ENCODE results near the gene RELB. TPM values are rescaled to one million over a fixed set of nuclear protein-coding genes. Genes with fewer than 3 reads are reported as not detected.

The RELB gene
- total and polyA plus RNA-seq, 7 experiments from 2014 or later = 13.4 to 87.3 (median 33.0) TPM

- Histone ChIP-seq H3K9me3 (ENCODE audit: control insufficient read depth in 2 of 3, low read length in 3 of 3) (no peaks in the 10 kb centered on the region), H3K4me3 (ENCODE audit: low read length) (no peak overlapping the region), H3K27ac (ENCODE audit: low read depth, low read length) (no peak overlapping the region), H3K36me3 (ENCODE audit: control insufficient read depth in 2 of 3, insufficient read depth in 3 of 3, low read length in 3 of 3) (peaks cover 0 to 29% (median 0%) of the 10 kb centered on the region in 3 experiments), H3K27me3 (ENCODE audit: control insufficient read depth in 2 of 2, insufficient read depth in 2 of 2, low read length in 2 of 2) (no peaks in the 10 kb centered on the region), H3K4me1 (ENCODE audit: control insufficient read depth in 2 of 2, insufficient read depth in 2 of 2, low read length in 2 of 2) (no peaks in the 10 kb centered on the region)
- CTCF ChIA-PET = no interaction called here
- no peak for DNase-seq
- no peak for ATAC-seq
- peaks cover 4 to 21% (median 12%) of the 10 kb centered on the region in 5 donors for H3K36me3 Mint-ChIP-seq
- no peak overlapping the region for H3K4me3 Mint-ChIP-seq
- H3K27me3 Mint-ChIP-seq = no peaks in the 10 kb centered on the region
- POLR2A ChIA-PET = no interaction called here
- H3K9me3 Mint-ChIP-seq = no peaks in the 10 kb centered on the region
- no peaks in the 10 kb centered on the region for H3K4me1 Mint-ChIP-seq
- intact Hi-C loops (cut with micrococcal nuclease) = no loop called here
- H3K27ac Mint-ChIP-seq = peak overlapping the region in 2 of 9 donors; percentile 42 to 48
These were observed 21.8 kb downstream of the RELB start for GRCh38 chr19:45023048-45023447.

GRCh38 chr19:45025264-45025663 is 24.0 kb downstream of the RELB start:
- H3K4me3 Mint-ChIP-seq = no peak overlapping the region
- CTCF ChIA-PET = interaction anchor here (1.2 kb wide), 1 partner anchor 34 kb away, joined by 3 read pairs; no protein-coding TSS in a partner anchor

GRCh38 chr19:45027371-45027770 is 26.1 kb downstream of the RELB start:
- peaks cover 0 to 35% (median 11%) of the 10 kb centered on the region in 5 donors for H3K36me3 Mint-ChIP-seq
- ChIA-PET CTCF (interaction anchor here (1.2 kb wide), 1 partner anchor 9 kb away, joined by 4 read pairs; no protein-coding TSS in a partner anchor), POLR2A (interaction anchor here (1.2 kb wide), 1 partner anchor 12 kb away, joined by 5 read pairs; the partner anchor contains the start of gene CLASRP)
- no peaks in the 10 kb centered on the region for H3K27me3 Mint-ChIP-seq
- DNase-seq (no peak), ATAC-seq (no peak)
- peak overlapping the region in 2 of 9 donors; percentile 9 to 56 for H3K27ac Mint-ChIP-seq
- intact Hi-C loops (cut with micrococcal nuclease) = no loop called here
- no peak overlapping the region for H3K4me3 Mint-ChIP-seq
- no peaks in the 10 kb centered on the region for H3K9me3 ChIP-seq (ENCODE audit: control insufficient read depth in 2 of 3, low read length in 3 of 3)
- H3K36me3 ChIP-seq (ENCODE audit: control insufficient read depth in 2 of 3, insufficient read depth in 3 of 3, low read length in 3 of 3) = peaks cover 4 to 53% (median 11%) of the 10 kb centered on the region in 3 experiments
- H3K4me3 ChIP-seq (ENCODE audit: low read length) = no peak overlapping the region
- no peaks in the 10 kb centered on the region for H3K9me3 Mint-ChIP-seq
- no peaks in the 10 kb centered on the region for H3K27me3 ChIP-seq (ENCODE audit: control insufficient read depth in 2 of 2, insufficient read depth in 2 of 2, low read length in 2 of 2)
- no peaks in the 10 kb centered on the region for H3K4me1 Mint-ChIP-seq
- no peaks in the 10 kb centered on the region for H3K4me1 ChIP-seq (ENCODE audit: control insufficient read depth in 2 of 2, insufficient read depth in 2 of 2, low read length in 2 of 2)
- H3K27ac ChIP-seq (ENCODE audit: low read depth, low read length) = no peak overlapping the region

More at GRCh38 chr19:45025264-45025663, 24.0 kb downstream of the RELB start:
- Histone ChIP-seq H3K27ac (ENCODE audit: low read depth, low read length) (no peak overlapping the region), H3K27me3 (ENCODE audit: control insufficient read depth in 2 of 2, insufficient read depth in 2 of 2, low read length in 2 of 2) (no peaks in the 10 kb centered on the region), H3K36me3 (ENCODE audit: control insufficient read depth in 2 of 3, insufficient read depth in 3 of 3, low read length in 3 of 3) (peaks cover 0 to 42% (median 5%) of the 10 kb centered on the region in 3 experiments), H3K4me1 (ENCODE audit: control insufficient read depth in 2 of 2, insufficient read depth in 2 of 2, low read length in 2 of 2) (no peaks in the 10 kb centered on the region), H3K4me3 (ENCODE audit: low read length) (no peak overlapping the region), H3K9me3 (ENCODE audit: control insufficient read depth in 2 of 3, low read length in 3 of 3) (no peaks in the 10 kb centered on the region)
- DNase-seq (no peak), ATAC-seq (no peak)
- H3K27me3 Mint-ChIP-seq = no peaks in the 10 kb centered on the region
- H3K4me1 Mint-ChIP-seq = no peaks in the 10 kb centered on the region
- H3K36me3 Mint-ChIP-seq = peaks cover 0 to 22% (median 8%) of the 10 kb centered on the region in 5 donors
- POLR2A ChIA-PET = interaction anchor here (1.0 kb wide), 1 partner anchor 22 kb away, joined by 3 read pairs; no protein-coding TSS in a partner anchor
- intact Hi-C loops (cut with micrococcal nuclease) = no loop called here
- no peaks in the 10 kb centered on the region for H3K9me3 Mint-ChIP-seq
- no peak overlapping the region for H3K27ac Mint-ChIP-seq

GRCh38 chr19:45030825-45031224 is 29.6 kb downstream of the RELB start:
- Histone ChIP-seq H3K36me3 (ENCODE audit: control insufficient read depth in 2 of 3, insufficient read depth in 3 of 3, low read length in 3 of 3) (peaks cover 4 to 66% (median 18%) of the 10 kb centered on the region in 3 experiments), H3K27ac (ENCODE audit: low read depth, low read length) (no peak overlapping the region), H3K27me3 (ENCODE audit: control insufficient read depth in 2 of 2, insufficient read depth in 2 of 2, low read length in 2 of 2) (no peaks in the 10 kb centered on the region), H3K4me1 (ENCODE audit: control insufficient read depth in 2 of 2, insufficient read depth in 2 of 2, low read length in 2 of 2) (no peaks in the 10 kb centered on the region), H3K9me3 (ENCODE audit: control insufficient read depth in 2 of 3, low read length in 3 of 3) (peaks cover 0 to 3% (median 0%) of the 10 kb centered on the region in 3 experiments), H3K4me3 (ENCODE audit: low read length) (no peak overlapping the region)
- peaks cover 3 to 43% (median 11%) of the 10 kb centered on the region in 5 donors for H3K36me3 Mint-ChIP-seq
- intact Hi-C loops (cut with micrococcal nuclease) = no loop called here
- H3K27ac Mint-ChIP-seq = no peak overlapping the region
- H3K27me3 Mint-ChIP-seq = no peaks in the 10 kb centered on the region
- no peak for ATAC-seq
- CTCF ChIA-PET = no interaction called here
- no peaks in the 10 kb centered on the region for H3K4me1 Mint-ChIP-seq
- no peak for DNase-seq
- no peak overlapping the region for H3K4me3 Mint-ChIP-seq
- no peaks in the 10 kb centered on the region for H3K9me3 Mint-ChIP-seq
- POLR2A ChIA-PET = interaction anchor here (2.0 kb wide), 1 partner anchor 9 kb away, joined by 5 read pairs; no protein-coding TSS in a partner anchor

- Mint-ChIP-seq H3K27me3 (no peaks in the 10 kb centered on the region), H3K4me3 (no peak overlapping the region), H3K4me1 (no peaks in the 10 kb centered on the region), H3K9me3 (no peaks in the 10 kb centered on the region), H3K36me3 (peaks cover 3 to 43% (median 8%) of the 10 kb centered on the region in 5 donors), H3K27ac (peak overlapping the region in 1 of 9 donors; percentile 46)
- H3K27ac ChIP-seq (ENCODE audit: low read depth, low read length) = no peak overlapping the region
- H3K4me1 ChIP-seq (ENCODE audit: control insufficient read depth in 2 of 2, insufficient read depth in 2 of 2, low read length in 2 of 2) = no peaks in the 10 kb centered on the region
- ChIA-PET POLR2A (interaction anchor here (0.6 kb wide), 1 partner anchor 43 kb away, joined by 4 read pairs; no protein-coding TSS in a partner anchor), CTCF (no interaction called here)
- H3K9me3 ChIP-seq (ENCODE audit: control insufficient read depth in 2 of 3, low read length in 3 of 3) = peaks cover 0 to 4% (median 0%) of the 10 kb centered on the region in 3 experiments
- DNase-seq (no peak), ATAC-seq (no peak)
- intact Hi-C loops (cut with micrococcal nuclease) = no loop called here
- no peaks in the 10 kb centered on the region for H3K27me3 ChIP-seq (ENCODE audit: control insufficient read depth in 2 of 2, insufficient read depth in 2 of 2, low read length in 2 of 2)
- peaks cover 4 to 66% (median 18%) of the 10 kb centered on the region in 3 experiments for H3K36me3 ChIP-seq (ENCODE audit: control insufficient read depth in 2 of 3, insufficient read depth in 3 of 3, low read length in 3 of 3)
- H3K4me3 ChIP-seq (ENCODE audit: low read length) = no peak overlapping the region
These were observed 31.2 kb downstream of the RELB start for GRCh38 chr19:45032421-45032820.

- Mint-ChIP-seq H3K27me3 (no peaks in the 10 kb centered on the region), H3K9me3 (peaks cover 0 to 4% (median 0%) of the 10 kb centered on the region in 11 donors), H3K27ac (no peak overlapping the region), H3K4me3 (no peak overlapping the region), H3K36me3 (peaks cover 2 to 40% (median 10%) of the 10 kb centered on the region in 5 donors), H3K4me1 (peaks cover 14 to 21% (median 19%) of the 10 kb centered on the region in 7 donors)
- ATAC-seq = no peak
- peaks cover 15% of the 10 kb centered on the region in 2 donors for H3K4me1 ChIP-seq (ENCODE audit: control insufficient read depth in 2 of 2, insufficient read depth in 2 of 2, low read length in 2 of 2)
- H3K27me3 ChIP-seq (ENCODE audit: control insufficient read depth in 2 of 2, insufficient read depth in 2 of 2, low read length in 2 of 2) = no peaks in the 10 kb centered on the region
- intact Hi-C loops (cut with micrococcal nuclease) = no loop called here
- peaks cover 10 to 59% (median 17%) of the 10 kb centered on the region in 3 experiments for H3K36me3 ChIP-seq (ENCODE audit: control insufficient read depth in 2 of 3, insufficient read depth in 3 of 3, low read length in 3 of 3)
- no peak overlapping the region for H3K27ac ChIP-seq (ENCODE audit: low read depth, low read length)
- ChIA-PET POLR2A (no interaction called here), CTCF (no interaction called here)
- no peak for DNase-seq
- H3K9me3 ChIP-seq (ENCODE audit: control insufficient read depth in 2 of 3, low read length in 3 of 3) = peaks cover 0 to 4% (median 0%) of the 10 kb centered on the region in 3 experiments
- H3K4me3 ChIP-seq (ENCODE audit: low read length) = no peak overlapping the region
These were observed 34.5 kb downstream of the RELB start for GRCh38 chr19:45035755-45036154.
